ENCODE measurements around the gene HOXB1. TPM values are rescaled to one million over a fixed set of nuclear protein-coding genes. Genes with fewer than 3 reads are reported as not detected.

The HOXB1 gene
- total and polyA plus RNA-seq, 2 donors (not counting 3 experiments of a cell fraction or from before 2014, with no cell fraction given), result not detected

DNA sequence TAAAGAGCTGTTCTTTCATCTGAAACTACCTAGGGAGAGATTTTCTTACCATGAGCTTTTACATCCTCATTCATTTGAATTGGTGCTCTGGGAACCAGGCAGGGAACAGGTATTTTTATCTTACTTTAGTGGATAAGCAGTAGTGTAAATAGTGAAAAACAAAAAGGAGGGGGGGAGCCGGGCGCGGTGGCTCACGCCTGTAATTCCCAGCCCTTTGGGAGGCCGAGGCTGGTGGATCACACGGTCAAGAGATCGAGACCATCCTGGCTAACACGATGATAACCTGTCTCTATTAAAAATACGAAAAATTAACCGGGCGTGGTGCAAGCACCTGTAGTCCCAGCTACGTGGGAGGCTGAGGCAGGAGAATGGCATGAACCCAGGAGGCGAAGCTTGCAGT lies 41.0 kb downstream of the HOXB1 start:
- TF ChIP-seq, protein P1, sequence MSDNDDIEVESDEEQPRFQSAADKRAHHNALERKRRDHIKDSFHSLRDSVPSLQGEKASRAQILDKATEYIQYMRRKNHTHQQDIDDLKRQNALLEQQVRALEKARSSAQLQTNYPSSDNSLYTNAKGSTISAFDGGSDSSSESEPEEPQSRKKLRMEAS (IDR thresholded peaks at IDR 0.05; ENCODE audit: insufficient read depth, insufficient read length), result no peak
- TF ChIP-seq GATA2 (IDR thresholded peaks at IDR 0.05; ENCODE audit: insufficient read depth, insufficient read length, low read depth, low read length), result no peak
- TF ChIP-seq FOS (IDR thresholded peaks at IDR 0.05; ENCODE audit: borderline replicate concordance, insufficient read depth, low read length), result no peak
- TF ChIP-seq MYC (IDR thresholded peaks at IDR 0.05; ENCODE audit: low read depth, low read length), result no peak
- no peak for TF ChIP-seq JUN (IDR thresholded peaks at IDR 0.05; ENCODE audit: borderline replicate concordance, insufficient read depth, insufficient read length, low read depth)
- TF ChIP-seq POLR2AphosphoS5 (IDR thresholded peaks at IDR 0.05; ENCODE audit: insufficient read depth, low read depth, low read length), result no peak
- POLR2A ChIA-PET, result no interaction called here
- no TSS peak for BruUV-seq (replicated peaks)

GRCh38 chr17:48488548-48489106 lies 42.2 kb downstream of the HOXB1 start:
- Histone ChIP-seq H3K27ac (ENCODE audit: insufficient read depth, low read depth, low read length) (no peak overlapping the region), H3K4me3 (replicated peaks in 1 of 3; ENCODE audit: insufficient read depth in 1 of 3, low read depth in 1 of 3, low read length in 3 of 3) (no peak overlapping the region), H3K9me1 (replicated peaks; ENCODE audit: control insufficient read depth, extremely low read depth, insufficient read depth, low read length) (no peaks in the 10 kb centered on the region), H3K4me2 (ENCODE audit: insufficient read depth, low read length) (no peak overlapping the region), H4K20me1 (replicated peaks; ENCODE audit: control insufficient read depth, extremely low read depth, insufficient read depth, low read length) (no peaks in the 10 kb centered on the region), H3K9ac (replicated peaks; ENCODE audit: extremely low read depth, insufficient read depth, low read length) (no peak overlapping the region), H2AFZ (ENCODE audit: low read depth, low read length) (no peak overlapping the region), H3K4me1 (ENCODE audit: control insufficient read depth, extremely low read depth, insufficient read depth, low read length) (peaks cover 12% of the 10 kb centered on the region), H3K9me3 (replicated peaks; ENCODE audit: control insufficient read depth, insufficient read depth, low read length) (no peaks in the 10 kb centered on the region), H3K27me3 (ENCODE audit: control insufficient read depth in 2 of 2, insufficient read depth in 2 of 2, low read length in 2 of 2) (peaks cover 9 to 14% of the 10 kb centered on the region in 2 experiments), H3K79me2 (ENCODE audit: control insufficient read depth, insufficient read depth, low read length) (no peaks in the 10 kb centered on the region), H3K36me3 (ENCODE audit: control insufficient read depth in 2 of 2, extremely low read depth in 1 of 2, insufficient read depth in 2 of 2, low read length in 2 of 2) (no peaks in the 10 kb centered on the region)
- ChIA-PET POLR2A (interaction anchor here (0.7 kb wide), 1 partner anchor 150 kb away, joined by 5 read pairs; no protein-coding TSS in a partner anchor), CTCF (interaction anchor here (1.5 kb wide), 1 partner anchor 34 kb away, joined by 3 read pairs; no protein-coding TSS in a partner anchor)
- DNase-seq (ENCODE audit: low read depth, low spot score) (no peak), FAIRE-seq (no peak)
- intact Hi-C loops (cut with micrococcal nuclease) (no loop called here), dilution Hi-C loops (cut with MboI; ENCODE audit: extremely low pct_ligation_motif_present, low sequenced_read_pairs) (no loop called here)
- BruUV-seq (replicated peaks), result no TSS peak
- TF ChIP-seq JUN (IDR thresholded peaks at IDR 0.05; ENCODE audit: borderline replicate concordance, insufficient read depth, insufficient read length, low read depth), result no peak
- TF ChIP-seq MYC (IDR thresholded peaks at IDR 0.05; ENCODE audit: low read depth, low read length), result no peak
- no peak for TF ChIP-seq GATA2 (IDR thresholded peaks at IDR 0.05; ENCODE audit: insufficient read depth, insufficient read length, low read depth, low read length)

More for the DNA sequence above, 41.0 kb downstream of the HOXB1 start:
- H3K4me2 ChIP-seq (ENCODE audit: insufficient read depth, low read length), result no peak overlapping the region
- FAIRE-seq, result no peak
- no peak overlapping the region for H3K4me3 ChIP-seq (replicated peaks in 1 of 3; ENCODE audit: insufficient read depth in 1 of 3, low read depth in 1 of 3, low read length in 3 of 3)
- intact Hi-C loops (cut with micrococcal nuclease) (no loop called here), dilution Hi-C loops (cut with MboI; ENCODE audit: extremely low pct_ligation_motif_present, low sequenced_read_pairs) (no loop called here)
- H3K9me3 ChIP-seq (replicated peaks; ENCODE audit: control insufficient read depth, insufficient read depth, low read length), result no peaks in the 10 kb centered on the region
- no peak overlapping the region for H2AFZ ChIP-seq (ENCODE audit: low read depth, low read length)
- no peaks in the 10 kb centered on the region for H3K79me2 ChIP-seq (ENCODE audit: control insufficient read depth, insufficient read depth, low read length)
- CTCF ChIA-PET, result interaction anchor here (1.5 kb wide), 1 partner anchor 33 kb away, joined by 3 read pairs; no protein-coding TSS in a partner anchor
- no peak overlapping the region for H3K9ac ChIP-seq (replicated peaks; ENCODE audit: extremely low read depth, insufficient read depth, low read length)
- DNase-seq (ENCODE audit: low read depth, low spot score), result no peak
- H3K27me3 ChIP-seq (ENCODE audit: control insufficient read depth in 2 of 2, insufficient read depth in 2 of 2, low read length in 2 of 2), result peaks cover 5 to 7% of the 10 kb centered on the region in 2 experiments
- H3K4me1 ChIP-seq (ENCODE audit: control insufficient read depth, extremely low read depth, insufficient read depth, low read length), result peaks cover 10% of the 10 kb centered on the region
- no peak overlapping the region for H3K27ac ChIP-seq (ENCODE audit: insufficient read depth, low read depth, low read length)
- H3K36me3 ChIP-seq (ENCODE audit: control insufficient read depth in 2 of 2, extremely low read depth in 1 of 2, insufficient read depth in 2 of 2, low read length in 2 of 2), result no peaks in the 10 kb centered on the region
- H4K20me1 ChIP-seq (replicated peaks; ENCODE audit: control insufficient read depth, extremely low read depth, insufficient read depth, low read length), result no peaks in the 10 kb centered on the region
- no peaks in the 10 kb centered on the region for H3K9me1 ChIP-seq (replicated peaks; ENCODE audit: control insufficient read depth, extremely low read depth, insufficient read depth, low read length)
